SK-N-SH (cell line): ENCODE results near the gene PXK. TPM values are rescaled to one million over a fixed set of nuclear protein-coding genes. Genes with fewer than 3 reads are reported as not detected.

Source experiments
- CTCF ChIA-PET: fragments of 300-600, 350-600 bp; formaldehyde crosslinking; extraction: SDS; loops from one replicate; lab custom pipeline; 2021; lab: Yijun Ruan, JAX
- POLR2A ChIA-PET: fragments of 350-600 bp; sonication (Branson Sonifier 250); formaldehyde crosslinking; extraction: SDS; loops from one replicate; lab custom pipeline; 2020; ENCODE audit warnings: antibody characterized with exemption, inconsistent platforms; lab: Yijun Ruan, JAX
- DNase-seq: peaks from one replicate; pipeline ENCODE4 v3.0.0; 2012
- H2AFZ ChIP-seq: fragments of 200-600 bp; sonication (generic); 2 replicates; pipeline ENCODE4 v1.8.1; 2016; ENCODE audit warnings: antibody characterized with exemption, mild to moderate bottlenecking, low read depth
- H3F3A ChIP-seq: fragments of 200-600 bp; sonication (generic); replicated peaks from 2 replicates; pipeline ENCODE3; 2016; ENCODE audit warnings: antibody characterized with exemption, mild to moderate bottlenecking; ENCODE audit not compliant: insufficient read depth
- H3K27ac ChIP-seq, 2 experiments: fragments of 200-500 bp in 1 of 2; fragments of 200-600 bp in 1 of 2; sonication (Bioruptor generic) in 1 of 2; sonication (generic), shearing (Covaris generic) in 1 of 2; 2 replicates each; pipeline versions ENCODE4 v1.5.1 to v1.6.1; 2014 to 2016; ENCODE audit warnings: low read depth in 2 of 2, inconsistent platforms in 1 of 2, low read length in 1 of 2, mild to moderate bottlenecking in 1 of 2, mixed read lengths in 1 of 2
- H3K27me3 ChIP-seq: fragments of 200-600 bp; sonication (generic), shearing (Covaris generic); 2 replicates; pipeline ENCODE4 v1.6.1; 2016; ENCODE audit warnings: mixed run types; ENCODE audit not compliant: insufficient read depth
- H3K36me3 ChIP-seq, 2 experiments: fragments of 200-500 bp in 1 of 2; fragments of 200-600 bp in 1 of 2; sonication (Bioruptor generic) in 1 of 2; sonication (generic) in 1 of 2; replicated peaks in 1 of 2; 2 replicates each; pipeline versions ENCODE3 to v1.5.1; 2014 to 2016; ENCODE audit warnings: low read length in 1 of 2, mild to moderate bottlenecking in 1 of 2; ENCODE audit not compliant: insufficient read depth in 2 of 2, control insufficient read depth in 1 of 2
- H3K4me1 ChIP-seq, 2 experiments: fragments of 200-500 bp in 1 of 2; fragments of 200-600 bp in 1 of 2; sonication (Bioruptor generic) in 1 of 2; sonication (generic), shearing (Covaris generic) in 1 of 2; 2 replicates each; pipeline versions ENCODE4 v1.5.1 to v1.6.1; 2014 to 2016; ENCODE audit warnings: low read depth in 1 of 2, low read length in 1 of 2, mixed run types in 1 of 2; ENCODE audit not compliant: insufficient read depth in 2 of 2, control insufficient read depth in 1 of 2
- H3K4me2 ChIP-seq: fragments of 200-600 bp; sonication (generic), shearing (Covaris generic); 2 replicates; pipeline ENCODE4 v1.6.1; 2017; ENCODE audit warnings: mixed run types
- H3K4me3 ChIP-seq, 2 experiments: fragments of 200-500 bp in 1 of 2; fragments of 200-600 bp in 1 of 2; sonication (Bioruptor generic) in 1 of 2; sonication (generic), shearing (Covaris generic) in 1 of 2; 2 replicates each; pipeline versions ENCODE4 v1.5.1 to v1.8.1; 2014 to 2016; ENCODE audit warnings: low read depth in 2 of 2, inconsistent platforms in 1 of 2, low read length in 1 of 2, mild to moderate bottlenecking in 1 of 2, mixed read lengths in 1 of 2, moderate library complexity in 1 of 2
- H3K79me2 ChIP-seq: fragments of 200-600 bp; sonication (generic); 2 replicates; pipeline ENCODE4 v1.8.1; 2017; ENCODE audit warnings: mild to moderate bottlenecking; ENCODE audit not compliant: insufficient read depth
- H3K9ac ChIP-seq: fragments of 200-600 bp; sonication (generic); 2 replicates; pipeline ENCODE4 v1.6.1; 2017; ENCODE audit warnings: mixed run types
- H3K9me2 ChIP-seq: fragments of 200-600 bp; sonication (generic); 2 replicates; pipeline ENCODE4 v1.6.1; 2017; ENCODE audit warnings: mixed run types
- H3K9me3 ChIP-seq: fragments of 200-600 bp; sonication (generic); 2 replicates; pipeline ENCODE4 v1.6.1; 2017; ENCODE audit warnings: mixed run types, mild to moderate bottlenecking, moderate library complexity
- H4K20me1 ChIP-seq: fragments of 200-600 bp; sonication (generic); 2 replicates; pipeline ENCODE4 v1.6.1; 2017; ENCODE audit warnings: mild to moderate bottlenecking, mixed run types; ENCODE audit not compliant: insufficient read depth
- CHD2 ChIP-seq: fragments of 150-350 bp; IDR thresholded peaks from 2 replicates; pipeline ENCODE4 v1.6.1; 2018; ENCODE audit warnings: low read length; ENCODE audit not compliant: partially characterized antibody
- EP300 ChIP-seq, 2 experiments: IDR thresholded peaks; 2 replicates each; pipeline versions ENCODE4 v1.4.0 to v1.6.1; 2012; ENCODE audit warnings: borderline replicate concordance in 1 of 2, low read depth in 1 of 2, low read length in 1 of 2
- GATA2 ChIP-seq: sonication (generic); formaldehyde crosslinking; IDR thresholded peaks from 2 replicates; pipeline ENCODE4 v1.5.0; 2020; ENCODE audit warnings: mild to moderate bottlenecking, missing genetic modification reagents
- IRF3 ChIP-seq: fragments of 150-350 bp; IDR thresholded peaks from 2 replicates; pipeline ENCODE4 v1.6.1; 2016; ENCODE audit warnings: mild to moderate bottlenecking, low read depth, low read length
- MXI1 ChIP-seq: IDR thresholded peaks from 2 replicates; pipeline ENCODE4 v1.6.1; 2012; ENCODE audit warnings: mild to moderate bottlenecking, low read depth, low read length, improper control_type of control experiment
- NRF1 ChIP-seq: IDR thresholded peaks from 2 replicates; pipeline ENCODE4 v1.6.1; 2012; ENCODE audit warnings: low read depth, mild to moderate bottlenecking, low read length
- PBX3 ChIP-seq: IDR thresholded peaks from 2 replicates; pipeline ENCODE4; 2012
- REST ChIP-seq: IDR thresholded peaks from 2 replicates; pipeline ENCODE4 v1.6.1; 2012; ENCODE audit warnings: mild to moderate bottlenecking, low read depth, low read length, moderate library complexity
- RFX5 ChIP-seq: IDR thresholded peaks from 2 replicates; pipeline ENCODE4 v1.6.1; 2012; ENCODE audit warnings: mild to moderate bottlenecking, improper control_type of control experiment, low read length
- RXRA ChIP-seq: IDR thresholded peaks from 2 replicates; pipeline ENCODE4 v1.4.0; 2012; ENCODE audit warnings: low read depth, mild to moderate bottlenecking, borderline replicate concordance
- SIN3A ChIP-seq: IDR thresholded peaks from 2 replicates; pipeline ENCODE4 v1.6.1; 2012; ENCODE audit warnings: low read depth, mild to moderate bottlenecking, low read length, moderate library complexity, borderline replicate concordance
- TAF1 ChIP-seq: IDR thresholded peaks from 2 replicates; pipeline ENCODE4 v1.6.1; 2012; ENCODE audit warnings: low read depth, mild to moderate bottlenecking, low read length, moderate library complexity, borderline replicate concordance
- TCF12 ChIP-seq: IDR thresholded peaks from 2 replicates; pipeline ENCODE4 v1.4.0; 2012
- YY1 ChIP-seq: IDR thresholded peaks from 2 replicates; pipeline ENCODE4 v1.4.0; 2012; ENCODE audit warnings: low read depth, mild to moderate bottlenecking
- ZBTB33 ChIP-seq: IDR thresholded peaks from 2 replicates; pipeline ENCODE4 v1.4.0; 2012; ENCODE audit warnings: low read depth, borderline replicate concordance
- WGBS: methylation state at CpG from one replicate; pipeline ENCODE4 v1.1.6; 2017; ENCODE audit warnings: low lambda C conversion rate; 5-methylcytosine and 5-hydroxymethylcytosine counted together
- polyA plus RNA-seq, 3 experiments: library from polyadenylated mRNA; depleted of rRNA; stranded (reverse); fragments of >200 nt; gene quantifications; 2 replicates each; pipeline ENCODE4 v1.2.3, GENCODE V29; 2012

Gene PXK
- polyA plus RNA-seq, 1 of the 3 experiments (the other 2 are of a cell fraction), result 8.4 TPM

GRCh38 chr3:58321791-58322190 is 10.9 kb upstream of the PXK start:
- Histone ChIP-seq H3K9me2 (no peaks in the 10 kb centered on the region), H3F3A (peaks cover 22% of the 10 kb centered on the region), H3K4me3 (no peak overlapping the region), H3K27me3 (no peaks in the 10 kb centered on the region), H3K27ac (no peak overlapping the region), H3K9me3 (no peaks in the 10 kb centered on the region), H4K20me1 (no peaks in the 10 kb centered on the region), H3K36me3 (peaks cover 26% of the 10 kb centered on the region in 2 experiments), H3K9ac (no peak overlapping the region), H3K4me2 (no peak overlapping the region), H3K79me2 (no peaks in the 10 kb centered on the region), H3K4me1 (peaks cover 0 to 8% of the 10 kb centered on the region in 2 experiments; a peak in 1 of 4 replicates), H2AFZ (no peak overlapping the region)
- TF ChIP-seq TCF12 (no peak), RXRA (no peak), YY1 (no peak), PBX3 (no peak), TAF1 (no peak), EP300 (IDR thresholded peaks at IDR 0.05; ENCODE audit: borderline replicate concordance in 1 of 2, low read depth in 1 of 2, low read length in 1 of 2) (no peak), RFX5 (no peak), GATA2 (CRISPR knock-in tag) (no peak), CHD2 (no peak), IRF3 (no peak), SIN3A (no peak), ZBTB33 (no peak), NRF1 (no peak), MXI1 (no peak), REST (no peak)
- CTCF ChIA-PET, result interaction anchor here (0.7 to 3.0 kb wide), 13 partner anchors 14 to 210 kb away, joined by 3 to 25 read pairs (median 3); partner anchors contain the start of genes ABHD6, HTD2, KCTD6 and RPP14
- no peak for DNase-seq
- 96% methylated on average over 7 of the region's 7 CpGs for WGBS
- POLR2A ChIA-PET, result no interaction called here
